Activated CD4-positive, alpha-beta T cell treated with anti-CD3 and anti-CD28 coated beads, Interleukin-2, amount 10 ng/mL, durations not matched to agents 24 days and 14 days (primary cell): ENCODE measurements around the gene FARS2. TPM values are rescaled to one million over a fixed set of nuclear protein-coding genes. Genes with fewer than 3 reads are reported as not detected.
"Not testable (repeated sequence)": the region's sequence is repeated elsewhere in the genome, so short reads cannot be mapped to it uniquely, and the experiment has no call there.

ENCODE experiments used
- DNase-seq: peaks from one replicate; pipeline ENCODE4 v3.0.0; 2022
- H3K27ac Mint-ChIP-seq: one replicate; pipeline ENCODE4 v1.8.0; 2022; ENCODE audit warnings: mild to moderate bottlenecking, mixed read lengths
- H3K27me3 Mint-ChIP-seq: one replicate; pipeline ENCODE4 v1.8.0; 2022; ENCODE audit warnings: mixed read lengths
- H3K36me3 Mint-ChIP-seq: one replicate; pipeline ENCODE4 v1.8.0; 2022; ENCODE audit warnings: low read depth, mild to moderate bottlenecking, mixed read lengths
- H3K4me1 Mint-ChIP-seq: one replicate; pipeline ENCODE4 v1.8.0; 2021; ENCODE audit warnings: mixed read lengths
- H3K4me3 Mint-ChIP-seq: one replicate; pipeline ENCODE4 v1.8.0; 2022; ENCODE audit warnings: mild to moderate bottlenecking, moderate library complexity, mixed read lengths
- H3K9me3 Mint-ChIP-seq: one replicate; pipeline ENCODE4 v1.8.0; 2021; ENCODE audit warnings: mixed read lengths
- intact Hi-C: fragments of 100-400 bp; cut with micrococcal nuclease; formaldehyde crosslinking; loops from one replicate; pipeline ENCODE4 v1.15.1; 2023
- total RNA-seq: library from RNA; stranded (reverse); gene quantifications from 2 replicates; pipeline ENCODE4 v1.2.3, GENCODE V29; 2022

The FARS2 gene
- total RNA-seq, 1 donor from 2014 or later = 24.7 TPM

DNA sequence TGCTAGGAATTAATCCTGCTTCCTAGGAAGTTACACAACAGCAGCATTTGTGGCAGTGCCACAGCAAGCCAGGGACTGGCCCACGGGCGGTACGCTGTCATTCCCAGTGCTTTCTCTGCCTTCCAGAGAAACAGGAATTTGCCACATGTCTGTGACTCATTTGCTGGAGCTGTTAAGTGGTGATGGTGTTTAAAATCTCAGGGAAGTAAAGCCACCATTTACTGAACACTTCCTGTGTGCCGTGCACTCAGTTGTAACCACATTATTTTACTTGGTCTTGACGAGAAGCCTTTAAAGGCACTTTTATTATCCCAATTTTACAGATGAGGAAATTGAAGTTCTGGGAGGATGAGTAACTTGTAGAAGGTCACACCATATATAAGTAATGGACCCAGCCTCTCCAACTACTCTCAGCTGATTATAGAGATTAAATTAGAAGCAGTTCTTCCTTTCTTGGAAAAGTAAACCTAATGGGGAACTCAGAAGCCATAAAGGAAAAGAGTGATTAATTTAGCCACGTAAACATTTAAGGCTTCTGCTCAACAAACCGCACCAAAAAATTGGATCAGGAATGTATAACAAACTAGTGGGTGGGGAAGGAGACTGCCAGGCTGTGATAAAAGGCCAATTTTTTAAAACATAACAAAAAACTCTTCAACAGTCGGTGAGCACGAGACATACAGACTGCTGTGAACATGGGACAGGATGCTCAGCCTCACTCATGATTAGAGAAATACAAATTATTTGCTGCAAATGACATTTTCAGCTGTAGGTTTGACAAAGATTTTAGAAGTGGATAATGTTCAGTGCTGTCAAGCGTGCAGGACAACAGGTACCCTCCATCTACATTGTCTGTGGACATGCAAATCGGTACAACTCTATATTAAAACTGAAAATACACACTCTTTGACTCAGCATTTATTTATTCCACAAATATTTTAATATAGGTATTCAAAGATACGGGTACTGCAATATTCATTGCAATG, 434.2 kb downstream of the FARS2 start:
- H3K4me1 Mint-ChIP-seq = peaks cover 12% of the 10 kb centered on the region
- intact Hi-C loops = no loop called here
- no peak overlapping the region for H3K4me3 Mint-ChIP-seq
- DNase-seq = no peak
- H3K27ac Mint-ChIP-seq = no peak overlapping the region
- no peaks in the 10 kb centered on the region for H3K27me3 Mint-ChIP-seq
- H3K36me3 Mint-ChIP-seq = no peaks in the 10 kb centered on the region
- H3K9me3 Mint-ChIP-seq = peaks cover 4% of the 10 kb centered on the region

DNA sequence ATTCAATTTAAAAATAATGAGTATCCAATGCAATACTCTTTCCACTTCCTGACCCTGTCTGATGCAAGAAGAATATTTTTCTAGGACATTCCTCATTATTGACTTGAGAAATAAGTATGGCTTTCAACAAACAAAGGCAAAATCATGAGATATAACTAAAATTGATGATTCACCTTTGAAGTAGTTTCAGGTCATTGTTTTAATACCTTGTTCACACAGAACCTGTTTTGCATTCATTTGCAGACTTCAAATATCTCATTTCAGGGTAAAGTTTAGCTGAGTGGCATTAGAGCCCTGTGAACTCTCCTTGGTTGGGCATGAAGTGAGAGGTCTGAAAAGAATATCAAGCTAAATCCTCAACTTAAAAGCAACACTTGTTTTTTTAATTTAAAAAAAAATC, 436.2 kb downstream of the FARS2 start:
- no peak for DNase-seq
- Mint-ChIP-seq H3K27ac (no peak overlapping the region), H3K27me3 (no peaks in the 10 kb centered on the region), H3K4me1 (peaks cover 14% of the 10 kb centered on the region), H3K4me3 (no peak overlapping the region), H3K9me3 (no peaks in the 10 kb centered on the region), H3K36me3 (no peaks in the 10 kb centered on the region)
- intact Hi-C loops = no loop called here

DNA sequence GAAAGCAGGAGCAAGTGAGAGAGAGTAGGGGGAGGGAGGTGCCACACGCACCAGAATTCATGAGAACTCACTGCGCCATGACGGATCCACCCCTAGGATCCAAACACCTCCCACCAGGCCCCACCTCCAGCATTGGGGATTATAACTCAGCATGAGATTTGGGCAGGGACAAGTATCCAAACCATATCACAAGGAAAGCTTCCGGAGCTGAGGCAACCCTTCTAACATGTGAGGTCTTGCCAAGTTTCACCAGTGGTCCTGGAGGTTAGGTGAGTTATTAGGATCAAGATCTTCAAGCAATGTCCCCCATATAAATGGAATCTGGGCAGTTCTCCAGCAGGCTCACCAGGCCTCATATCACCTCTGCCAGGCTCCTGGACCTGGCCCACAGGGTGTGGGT, 437.0 kb downstream of the FARS2 start:
- Mint-ChIP-seq H3K27me3 (no peaks in the 10 kb centered on the region), H3K4me3 (no peak overlapping the region), H3K36me3 (no peaks in the 10 kb centered on the region), H3K4me1 (peaks cover 14% of the 10 kb centered on the region), H3K9me3 (no peaks in the 10 kb centered on the region), H3K27ac (no peak overlapping the region)
- DNase-seq = no peak
- intact Hi-C loops = no loop called here

DNA sequence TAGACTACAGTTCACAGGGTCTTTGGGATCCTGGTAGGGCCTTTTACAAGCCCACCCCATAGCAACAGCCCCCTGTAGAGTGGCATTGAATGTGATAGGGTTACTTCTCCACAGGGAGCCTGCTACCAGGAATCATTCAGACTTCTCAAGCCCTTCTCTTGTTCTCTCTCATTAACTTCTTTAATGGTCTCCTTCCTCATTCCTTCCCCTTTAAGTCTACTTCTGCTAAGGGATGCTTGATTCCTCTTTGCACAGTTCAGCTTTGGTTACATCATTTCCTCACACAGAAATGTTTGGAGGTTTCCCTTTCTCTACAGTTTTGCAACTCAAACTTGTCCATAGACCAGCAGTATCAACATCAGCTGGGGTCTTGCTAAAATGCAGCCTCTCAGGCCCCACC, 437.8 kb downstream of the FARS2 start:
- peaks cover 14% of the 10 kb centered on the region for H3K4me1 Mint-ChIP-seq
- H3K27me3 Mint-ChIP-seq, H3K9me3 Mint-ChIP-seq, DNase-seq, H3K27ac Mint-ChIP-seq, H3K4me3 Mint-ChIP-seq, H3K36me3 Mint-ChIP-seq, intact Hi-C loops: not testable (repeated sequence)

DNA sequence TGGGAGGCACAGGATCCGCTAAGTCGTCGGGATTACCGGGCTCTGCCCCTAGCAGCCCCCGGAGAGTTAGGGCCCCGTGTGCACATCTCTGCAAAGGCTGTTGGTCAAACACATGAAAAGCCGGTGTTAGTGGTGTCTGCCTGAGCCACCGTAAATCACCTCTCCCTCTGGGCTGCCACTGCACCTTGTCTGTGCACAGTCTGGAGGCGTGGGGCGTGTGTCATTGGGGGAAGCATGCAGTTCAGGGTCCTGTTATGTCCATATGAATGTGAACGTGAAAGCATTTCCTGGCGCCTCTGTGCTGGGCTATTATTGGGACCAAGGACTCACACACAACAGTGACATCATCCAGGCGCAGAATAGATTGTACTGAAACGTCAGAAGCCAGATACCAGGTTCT, 439.9 kb downstream of the FARS2 start:
- no peak for DNase-seq
- Mint-ChIP-seq H3K4me3 (no peak overlapping the region), H3K27ac (no peak overlapping the region), H3K4me1 (peaks cover 15% of the 10 kb centered on the region), H3K36me3 (peaks cover 2% of the 10 kb centered on the region), H3K9me3 (no peaks in the 10 kb centered on the region), H3K27me3 (peaks cover 2% of the 10 kb centered on the region)
- intact Hi-C loops = no loop called here

DNA sequence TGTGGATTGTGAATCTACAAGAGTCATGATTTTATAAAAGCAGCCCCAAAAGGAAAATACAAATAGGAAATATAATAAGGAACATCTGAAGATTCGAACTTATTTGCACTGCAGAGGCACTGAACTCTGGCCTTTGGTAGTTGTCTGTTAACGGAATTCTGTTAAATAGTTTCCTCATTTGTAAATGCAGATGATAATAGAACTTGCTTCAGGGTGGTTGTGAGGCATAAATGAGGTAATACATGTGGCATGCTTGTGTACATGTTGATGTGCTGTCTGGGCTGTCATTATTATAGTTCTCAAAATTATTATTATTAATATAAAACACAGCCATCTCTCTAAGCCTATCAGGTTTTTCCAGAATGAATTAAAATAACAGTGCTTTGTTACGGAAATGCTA, 443.4 kb downstream of the FARS2 start:
- peaks cover 2% of the 10 kb centered on the region for H3K27me3 Mint-ChIP-seq
- DNase-seq = no peak
- peaks cover 23% of the 10 kb centered on the region for H3K4me1 Mint-ChIP-seq
- intact Hi-C loops = no loop called here
- H3K27ac Mint-ChIP-seq = no peak overlapping the region
- peaks cover 4% of the 10 kb centered on the region for H3K36me3 Mint-ChIP-seq
- no peaks in the 10 kb centered on the region for H3K9me3 Mint-ChIP-seq
- no peak overlapping the region for H3K4me3 Mint-ChIP-seq

DNA sequence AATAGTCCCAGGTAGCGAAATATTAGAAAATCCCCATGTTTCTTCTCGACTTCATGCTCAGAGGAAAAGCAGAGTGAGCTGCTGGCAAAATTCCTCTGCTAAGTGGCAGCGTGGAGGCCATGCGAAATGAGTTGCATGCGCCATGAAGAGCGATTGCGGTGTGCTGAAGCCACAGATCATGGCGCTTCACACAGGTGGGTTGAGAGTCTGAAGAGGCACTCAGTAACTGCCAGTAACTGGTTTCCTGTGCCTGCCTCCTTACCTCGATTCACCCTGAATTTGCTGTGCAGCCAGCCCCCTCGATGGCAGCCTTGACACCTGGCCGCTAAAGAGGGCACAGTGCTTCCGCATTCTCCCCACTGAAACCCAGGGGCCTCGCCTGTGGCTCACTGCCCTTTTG, 443.9 kb downstream of the FARS2 start:
- intact Hi-C loops = no loop called here
- DNase-seq = no peak
- H3K4me1 Mint-ChIP-seq = peaks cover 23% of the 10 kb centered on the region
- H3K9me3 Mint-ChIP-seq = no peaks in the 10 kb centered on the region
- peaks cover 4% of the 10 kb centered on the region for H3K36me3 Mint-ChIP-seq
- H3K4me3 Mint-ChIP-seq = no peak overlapping the region
- peaks cover 2% of the 10 kb centered on the region for H3K27me3 Mint-ChIP-seq
- H3K27ac Mint-ChIP-seq = no peak overlapping the region

DNA sequence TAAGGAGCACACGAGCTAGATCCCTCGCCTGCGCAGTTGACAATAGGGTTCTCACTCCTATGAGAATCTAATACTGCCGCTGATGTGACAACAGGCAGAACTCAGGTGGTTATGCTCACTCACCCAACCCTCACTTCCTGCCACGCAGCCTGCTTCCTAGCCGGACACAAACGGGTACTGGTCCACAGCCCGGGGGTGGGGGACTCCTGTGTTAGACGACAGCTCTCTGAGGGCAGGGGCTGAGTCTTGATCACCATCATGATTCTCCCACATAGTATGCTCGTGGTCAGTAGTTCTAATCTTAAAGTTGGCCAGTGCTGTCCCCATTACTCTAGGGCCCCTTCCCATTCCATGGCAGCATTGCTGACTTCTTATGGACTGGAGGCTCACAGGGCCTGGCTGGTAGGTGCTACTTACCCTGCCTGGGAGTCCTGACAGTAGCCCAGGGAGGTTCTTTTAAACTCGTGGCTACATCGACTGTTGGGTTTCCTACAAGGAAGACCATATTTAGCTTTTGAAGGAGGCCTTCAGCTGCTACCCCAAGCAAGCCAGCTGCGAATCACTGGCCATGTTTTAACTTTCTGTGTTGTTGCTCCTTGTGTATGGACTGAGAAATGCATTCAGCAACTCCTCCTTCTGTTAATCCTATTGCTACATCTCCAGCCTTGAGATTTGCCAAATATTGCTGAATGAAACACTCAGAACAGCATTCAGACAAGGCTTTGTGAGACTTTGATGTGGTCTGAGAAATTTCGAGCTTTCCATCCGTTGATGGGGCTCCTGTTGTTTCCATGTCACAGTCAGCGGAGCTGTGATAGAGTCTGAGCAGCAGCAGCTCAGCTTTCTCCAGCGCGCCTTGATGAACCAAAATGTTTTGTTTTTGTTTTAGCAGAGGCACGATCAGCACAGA, 445.1 kb downstream of the FARS2 start:
- intact Hi-C loops = no loop called here
- Mint-ChIP-seq H3K4me1 (peaks cover 23% of the 10 kb centered on the region), H3K36me3 (peaks cover 4% of the 10 kb centered on the region), H3K9me3 (no peaks in the 10 kb centered on the region), H3K4me3 (peak overlapping the region; percentile 21), H3K27ac (no peak overlapping the region), H3K27me3 (peaks cover 2% of the 10 kb centered on the region)
- peak; percentile 75 for DNase-seq

DNA sequence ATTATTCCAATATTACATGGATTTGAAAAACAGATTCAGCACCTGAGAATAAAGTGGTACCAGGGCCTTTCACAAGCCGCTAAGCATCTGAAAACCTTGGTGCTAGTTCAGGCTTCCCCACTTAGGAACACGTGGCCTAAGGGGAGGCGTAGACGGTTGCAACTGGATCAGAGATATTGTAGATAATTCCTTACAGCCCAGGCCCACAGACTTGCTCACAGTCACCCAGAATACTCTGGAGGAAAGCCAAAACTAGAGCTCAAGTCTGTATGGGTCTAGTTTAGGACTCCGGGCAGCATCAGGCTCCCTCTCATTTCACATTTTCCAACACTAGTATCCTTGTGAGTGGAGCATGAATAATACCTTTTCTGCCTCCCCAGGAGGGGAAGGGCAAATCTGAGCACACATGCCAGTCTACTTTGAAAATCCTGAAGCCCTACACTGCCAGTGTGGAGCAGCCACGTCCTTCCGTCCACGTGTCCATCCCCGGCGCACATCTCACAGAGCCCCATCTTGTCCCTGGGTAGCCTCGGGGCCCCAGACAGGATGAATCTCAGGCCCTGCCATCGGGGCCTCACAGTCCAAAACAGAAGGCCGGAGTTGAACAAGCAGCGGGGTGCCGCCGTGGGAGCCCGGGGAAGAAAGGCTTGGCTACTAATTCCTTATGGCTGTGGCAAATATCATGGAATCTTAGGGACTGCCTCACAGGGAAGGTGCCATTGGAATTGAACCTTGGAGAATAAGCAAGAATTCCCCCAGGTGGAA, 446.1 kb downstream of the FARS2 start:
- peaks cover 4% of the 10 kb centered on the region for H3K36me3 Mint-ChIP-seq
- no peak overlapping the region for H3K4me3 Mint-ChIP-seq
- no peaks in the 10 kb centered on the region for H3K9me3 Mint-ChIP-seq
- intact Hi-C loops = no loop called here
- peaks cover 2% of the 10 kb centered on the region for H3K27me3 Mint-ChIP-seq
- DNase-seq = no peak
- H3K27ac Mint-ChIP-seq = no peak overlapping the region
- H3K4me1 Mint-ChIP-seq = peaks cover 21% of the 10 kb centered on the region

DNA sequence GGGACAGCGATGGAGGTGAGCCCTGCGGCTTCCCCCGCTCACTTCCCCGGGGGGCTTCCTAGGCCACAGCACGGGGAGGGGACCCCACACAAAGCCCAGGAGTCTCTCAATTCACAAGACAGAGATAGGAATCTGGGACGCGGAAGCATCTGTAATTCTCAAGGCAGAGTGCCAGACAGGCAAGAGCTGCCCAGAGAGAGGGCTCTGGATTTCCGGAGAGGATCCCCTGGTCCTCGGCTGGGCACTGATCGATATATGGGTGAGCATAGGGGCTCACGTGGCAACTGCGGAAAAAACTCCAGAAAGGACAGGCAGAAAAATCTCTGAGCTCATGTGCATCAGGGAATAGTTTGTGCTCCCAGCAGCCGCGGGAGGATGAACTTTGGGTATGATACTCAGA, 449.2 kb downstream of the FARS2 start:
- peaks cover 4% of the 10 kb centered on the region for H3K36me3 Mint-ChIP-seq
- DNase-seq = no peak
- no peak overlapping the region for H3K27ac Mint-ChIP-seq
- H3K4me1 Mint-ChIP-seq = peaks cover 18% of the 10 kb centered on the region
- intact Hi-C loops = no loop called here
- no peak overlapping the region for H3K4me3 Mint-ChIP-seq
- H3K27me3 Mint-ChIP-seq = peaks cover 2% of the 10 kb centered on the region
- H3K9me3 Mint-ChIP-seq = peaks cover 6% of the 10 kb centered on the region

DNA sequence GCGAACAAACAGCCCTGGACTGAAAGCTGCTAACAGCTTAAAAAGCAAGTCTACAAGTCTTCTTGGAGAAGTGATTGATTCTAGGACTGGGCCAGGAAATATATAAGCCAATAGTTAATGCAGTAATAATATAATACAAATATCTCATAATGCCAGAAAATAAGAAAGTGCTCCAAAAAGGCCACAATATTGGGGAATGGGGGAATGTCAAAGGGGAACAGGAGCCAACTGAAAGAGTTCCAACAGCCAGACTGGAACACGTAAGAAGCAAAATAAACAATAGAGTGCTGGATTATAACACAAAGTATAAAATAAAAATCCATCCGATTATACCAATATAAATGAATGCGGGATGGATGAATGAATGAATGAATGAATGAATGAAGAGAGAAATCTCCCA, 449.6 kb downstream of the FARS2 start:
- no peak overlapping the region for H3K4me3 Mint-ChIP-seq
- intact Hi-C loops = no loop called here
- peaks cover 2% of the 10 kb centered on the region for H3K36me3 Mint-ChIP-seq
- H3K27me3 Mint-ChIP-seq = no peaks in the 10 kb centered on the region
- peaks cover 6% of the 10 kb centered on the region for H3K9me3 Mint-ChIP-seq
- H3K4me1 Mint-ChIP-seq = peaks cover 14% of the 10 kb centered on the region
- H3K27ac Mint-ChIP-seq = no peak overlapping the region
- DNase-seq = no peak

DNA sequence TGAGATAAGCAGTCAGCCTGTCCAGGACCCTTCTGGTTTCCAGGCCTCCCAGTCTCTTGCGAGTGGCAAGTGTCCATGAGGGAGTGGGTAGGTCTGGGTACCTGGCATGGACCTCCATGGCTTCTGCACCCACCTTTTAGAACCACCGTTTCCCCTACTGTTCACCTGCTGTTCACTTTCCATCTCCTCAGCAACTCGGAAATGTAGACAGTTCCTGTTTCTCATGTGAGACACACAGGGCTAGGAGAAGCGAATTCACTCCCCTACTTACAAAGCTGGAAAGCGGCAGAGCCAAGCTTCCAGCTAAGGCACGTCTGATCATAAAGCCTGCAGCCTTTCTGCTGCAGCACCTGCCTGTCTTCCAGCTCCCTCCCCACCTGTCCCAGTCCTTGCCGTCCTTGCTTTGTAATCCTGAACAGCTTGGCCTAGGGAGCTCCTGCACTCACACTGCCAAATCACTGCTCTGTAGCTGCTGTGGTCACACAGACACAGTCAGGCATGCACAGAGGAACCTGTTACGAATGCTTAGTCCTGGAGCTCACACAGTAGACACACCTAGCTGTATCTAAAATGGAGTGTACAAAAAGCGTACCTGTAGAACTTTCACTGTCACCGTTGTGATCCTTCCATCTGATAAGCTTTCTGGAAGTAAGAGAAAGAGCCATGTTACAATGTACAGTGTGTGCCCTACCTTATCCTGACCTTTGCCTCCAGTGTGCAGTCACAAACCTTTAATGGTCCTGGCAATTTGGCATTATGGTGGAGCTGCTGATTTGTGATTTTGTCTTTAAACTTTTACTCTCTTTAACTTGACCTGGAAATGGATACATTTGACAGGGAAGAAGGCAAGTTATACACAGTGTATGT, 451.3 kb downstream of the FARS2 start:
- Mint-ChIP-seq H3K4me1 (peaks cover 2% of the 10 kb centered on the region), H3K9me3 (peaks cover 15% of the 10 kb centered on the region), H3K36me3 (peaks cover 8% of the 10 kb centered on the region), H3K27ac (no peak overlapping the region), H3K4me3 (no peak overlapping the region), H3K27me3 (no peaks in the 10 kb centered on the region)
- no peak for DNase-seq
- intact Hi-C loops = no loop called here

DNA sequence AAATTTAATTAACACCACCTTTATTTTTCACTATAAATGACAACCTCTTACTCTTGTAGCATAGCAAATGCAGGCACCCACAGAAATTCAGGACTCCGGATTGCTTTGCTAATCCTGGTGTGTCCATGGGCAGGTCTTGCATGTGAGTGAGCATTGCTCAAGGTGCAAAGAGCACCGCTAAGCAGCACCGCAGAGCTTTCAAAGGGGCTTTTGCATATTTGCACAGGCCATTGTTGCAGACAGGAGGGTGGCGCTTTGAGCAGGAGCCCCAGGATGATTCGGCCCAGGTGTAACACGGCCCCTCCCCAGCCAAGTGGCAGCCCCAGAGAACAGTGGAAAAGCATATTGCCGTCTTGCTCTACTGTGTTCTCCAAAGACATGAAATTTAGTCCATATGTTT, 452.2 kb downstream of the FARS2 start:
- Mint-ChIP-seq H3K4me3 (no peak overlapping the region), H3K4me1 (no peaks in the 10 kb centered on the region), H3K9me3 (peaks cover 15% of the 10 kb centered on the region), H3K27me3 (no peaks in the 10 kb centered on the region), H3K36me3 (peaks cover 6% of the 10 kb centered on the region), H3K27ac (no peak overlapping the region)
- no peak for DNase-seq
- intact Hi-C loops = no loop called here
